IMR-90 (cell line): ENCODE results near the gene SERPINA4.

Experiments
- BHLHE40 ChIP-seq: fragments of 150-350 bp; IDR thresholded peaks from 2 replicates; pipeline ENCODE4 v1.6.1; 2016; ENCODE audit warnings: mild to moderate bottlenecking, low read depth, low read length
- CHD1 ChIP-seq: IDR thresholded peaks from 2 replicates; pipeline ENCODE4 v1.6.1; 2012; ENCODE audit warnings: low read depth, low read length, improper control_type of control experiment
- CTCF ChIP-seq: conservative IDR thresholded peaks from 2 replicates; pipeline ENCODE4 v1.5.1; 2012; ENCODE audit warnings: mild to moderate bottlenecking, low read depth, low read length, improper control_type of control experiment
- ELK1 ChIP-seq: fragments of 150-350 bp; IDR thresholded peaks from 2 replicates; pipeline ENCODE4 v1.6.1; 2016; ENCODE audit warnings: low read depth, mild to moderate bottlenecking, low read length, moderate library complexity, borderline replicate concordance
- MAFK ChIP-seq: IDR thresholded peaks from 2 replicates; pipeline ENCODE4 v1.6.1; 2012; ENCODE audit warnings: low read depth, low read length, improper control_type of control experiment
- NFE2L2 ChIP-seq: fragments of 150-350 bp; IDR thresholded peaks from 2 replicates; pipeline ENCODE4 v1.6.1; 2016; ENCODE audit warnings: low read depth, mild to moderate bottlenecking, low read length
- POLR2A ChIP-seq: IDR thresholded peaks from 2 replicates; pipeline ENCODE4 v1.6.1; 2012; ENCODE audit warnings: mild to moderate bottlenecking, low read depth, low read length
- RAD21 ChIP-seq: IDR thresholded peaks from 2 replicates; pipeline ENCODE4 v1.6.1; 2012; ENCODE audit warnings: low read length, improper control_type of control experiment
- RCOR1 ChIP-seq: IDR thresholded peaks from 2 replicates; pipeline ENCODE4 v1.6.1; 2012; ENCODE audit warnings: mild to moderate bottlenecking, low read length, improper control_type of control experiment; ENCODE audit not compliant: insufficient replicate concordance
- RFX5 ChIP-seq: IDR thresholded peaks from 2 replicates; pipeline ENCODE4 v1.8.0; 2012; ENCODE audit warnings: low read depth, mild to moderate bottlenecking, low read length, moderate library complexity
- SMC3 ChIP-seq: fragments of 150-350 bp; IDR thresholded peaks from 2 replicates; pipeline ENCODE4 v1.6.1; 2016; ENCODE audit warnings: low read depth, mild to moderate bottlenecking, antibody characterized with exemption, low read length, moderate library complexity
- USF2 ChIP-seq: fragments of 150-350 bp; IDR thresholded peaks from 2 replicates; pipeline ENCODE4 v1.6.1; 2017; ENCODE audit warnings: mild to moderate bottlenecking, antibody characterized with exemption, low read length, low read depth

- TF ChIP-seq POLR2A (no peak), CTCF (no peak), RCOR1 (no peak), USF2 (no peak), RAD21 (no peak), NFE2L2 (no peak), BHLHE40 (no peak), SMC3 (no peak), CHD1 (no peak), RFX5 (no peak), MAFK (no peak), ELK1 (no peak)
Observed at GRCh38 chr14:94570002-94570400, 8.8 kb downstream of the SERPINA4 start.
